HepG2 (cell line): Measurements from ENCODE around the gene POLR2J. TPM values are rescaled to one million over a fixed set of nuclear protein-coding genes. Genes with fewer than 3 reads are reported as not detected.

Experiments
- ATAC-seq: fragments of 200-7000 bp; cut with Tn5 transposase; 3 replicates; pipeline ENCODE4 v1.9.1; 2020; ENCODE audit warnings: mild to moderate bottlenecking, moderate library complexity
- BruUV-seq: library from RNA; stranded (reverse); fragments of 400-500 nt; replicated peaks from 2 replicates; lab custom pipeline; 2021; lab: Mats Ljungman, UMichigan
- CTCF ChIA-PET: fragments of 300-600 bp; formaldehyde crosslinking; extraction: SDS; loops from one replicate; lab custom pipeline; 2021; ENCODE audit warnings: low total read pairs, inconsistent platforms, low intra/inter-chr PET ratio; lab: Yijun Ruan, JAX
- POLR2A ChIA-PET: fragments of 350-600 bp; sonication (Branson Sonifier 250); formaldehyde crosslinking; loops from one replicate; lab custom pipeline; 2020; ENCODE audit warnings: antibody characterized with exemption, inconsistent platforms; lab: Yijun Ruan, JAX
- DNase-seq: peaks from one replicate; pipeline ENCODE4 v3.0.0-alpha.2; 2015; ENCODE audit warnings: low spot score
- FAIRE-seq: peaks from 3 replicates; lab custom pipeline; 2011; peaks lifted over from hg19 to GRCh38; lab: Jason Lieb, UNC
- H2AFZ ChIP-seq: one replicate; pipeline ENCODE4 v1.6.1; 2011; ENCODE audit warnings: low read length, inconsistent platforms
- H3K27ac ChIP-seq: fragments of 300-600 bp; 3 replicates; pipeline ENCODE4 v1.8.0; 2011; ENCODE audit warnings: mixed run types, mild to moderate bottlenecking, mixed read lengths, low read length, inconsistent platforms; ENCODE audit not compliant: insufficient read depth; ENCODE audit errors: extremely low read length
- H3K27me3 ChIP-seq, 2 experiments: fragments of 200-600 bp in 1 of 2; 2 replicates in 1 of 2; 3 replicates in 1 of 2; pipeline versions ENCODE4 v1.6.0 to v1.8.0; 2011; ENCODE audit warnings: low read length in 2 of 2, mild to moderate bottlenecking in 2 of 2, moderate library complexity in 2 of 2, inconsistent platforms in 1 of 2; ENCODE audit not compliant: insufficient read depth in 2 of 2, control insufficient read depth in 1 of 2
- H3K36me3 ChIP-seq, 2 experiments: fragments of 200-600 bp in 1 of 2; replicated peaks in 1 of 2; 2 replicates in 1 of 2; 3 replicates in 1 of 2; pipeline versions ENCODE4 v1.5.1 to v1.8.0; 2011; ENCODE audit warnings: low read length in 2 of 2, inconsistent platforms in 1 of 2; ENCODE audit not compliant: insufficient read depth in 2 of 2, control insufficient read depth in 1 of 2
- H3K4me1 ChIP-seq: 2 replicates; pipeline ENCODE4 v1.5.1; 2012; ENCODE audit warnings: low read length, inconsistent platforms; ENCODE audit not compliant: insufficient read depth
- H3K4me2 ChIP-seq: 2 replicates; pipeline ENCODE4 v1.6.0; 2011; ENCODE audit warnings: low read depth, low read length, inconsistent platforms
- H3K4me3 ChIP-seq, 3 experiments: fragments of 200-600 bp in 1 of 3; sonication (generic), shearing (Covaris generic) in 1 of 3; replicated peaks in 1 of 3; 2 replicates each; pipeline ENCODE4 v1.5.1; 2011 to 2016; ENCODE audit warnings: low read length in 3 of 3, inconsistent platforms in 2 of 3, low read depth in 2 of 3, mild to moderate bottlenecking in 2 of 3, control low read depth in 1 of 3, mixed read lengths in 1 of 3; ENCODE audit not compliant: insufficient read depth in 1 of 3
- H3K79me2 ChIP-seq: one replicate; pipeline ENCODE4 v1.6.1; 2011; ENCODE audit warnings: low read length, inconsistent platforms; ENCODE audit not compliant: insufficient read depth
- H3K9ac ChIP-seq: 2 replicates; pipeline ENCODE4 v1.6.0; 2011; ENCODE audit warnings: mild to moderate bottlenecking, low read depth, low read length, inconsistent platforms; ENCODE audit not compliant: insufficient read depth
- H3K9me3 ChIP-seq: 2 replicates; pipeline ENCODE4 v1.5.1; 2012; ENCODE audit warnings: mild to moderate bottlenecking, low read length
- H4K20me1 ChIP-seq: 2 replicates; pipeline ENCODE4 v1.6.0; 2011; ENCODE audit warnings: inconsistent platforms, mild to moderate bottlenecking, low read length, moderate library complexity; ENCODE audit not compliant: insufficient read depth
- ARNTL ChIP-seq: sonication (generic); formaldehyde crosslinking; IDR thresholded peaks from 2 replicates; pipeline ENCODE4 v1.4.0; 2020; ENCODE audit warnings: mild to moderate bottlenecking, missing genetic modification reagents
- IRF1 ChIP-seq: sonication (generic); formaldehyde crosslinking; IDR thresholded peaks from 2 replicates; pipeline ENCODE4 v1.4.0; 2020; ENCODE audit warnings: low read depth, mild to moderate bottlenecking, missing genetic modification reagents
- MLX ChIP-seq: IDR thresholded peaks from 2 replicates; pipeline ENCODE4 v1.6.1; 2016
- MTERF4 ChIP-seq: sonication (generic); formaldehyde crosslinking; IDR thresholded peaks from 2 replicates; pipeline ENCODE4 v1.8.0; 2023; ENCODE audit warnings: mild to moderate bottlenecking, missing genetic modification reagents
- PAWR ChIP-seq: sonication (generic); formaldehyde crosslinking; IDR thresholded peaks from 2 replicates; pipeline ENCODE4 v1.4.0; 2020; ENCODE audit warnings: missing genetic modification reagents, mild to moderate bottlenecking, borderline replicate concordance
- PBX2 ChIP-seq: IDR thresholded peaks from 2 replicates; pipeline ENCODE4 v1.6.1; 2016; ENCODE audit warnings: control low read depth
- SNAI1 ChIP-seq: sonication (generic); formaldehyde crosslinking; IDR thresholded peaks from 2 replicates; pipeline ENCODE4 v1.5.0; 2020; ENCODE audit warnings: mild to moderate bottlenecking, missing genetic modification reagents, borderline replicate concordance
- SYNCRIP ChIP-seq: fragments of 200-400 bp; formaldehyde crosslinking; IDR thresholded peaks from 2 replicates; pipeline ENCODE4 v1.6.1; 2018; ENCODE audit warnings: mild to moderate bottlenecking, low read depth, low read length; ENCODE audit not compliant: insufficient read depth
- XRCC5 ChIP-seq: fragments of 200-400 bp; formaldehyde crosslinking; optimal IDR thresholded peaks from 2 replicates; pipeline ENCODE3; 2017; ENCODE audit warnings: mild to moderate bottlenecking, low read length
- ZBTB34 ChIP-seq: sonication (generic); formaldehyde crosslinking; IDR thresholded peaks from 2 replicates; pipeline ENCODE4 v1.8.0; 2022; ENCODE audit warnings: mild to moderate bottlenecking, missing genetic modification reagents
- ZKSCAN5 ChIP-seq: sonication (generic); formaldehyde crosslinking; IDR thresholded peaks from 2 replicates; pipeline ENCODE4 v1.5.1; 2020; ENCODE audit warnings: mild to moderate bottlenecking, missing genetic modification reagents
- ZNF326 ChIP-seq: sonication (generic); formaldehyde crosslinking; IDR thresholded peaks from 2 replicates; pipeline ENCODE4 v1.4.0; 2020; ENCODE audit warnings: missing genetic modification reagents, borderline replicate concordance
- ZNF800 ChIP-seq: sonication (generic); formaldehyde crosslinking; IDR thresholded peaks from 2 replicates; pipeline ENCODE4 v1.4.0; 2020; ENCODE audit warnings: missing genetic modification reagents
- ZNF816 ChIP-seq: sonication (generic); formaldehyde crosslinking; IDR thresholded peaks from 2 replicates; pipeline ENCODE4 v1.8.0; 2022; ENCODE audit warnings: missing genetic modification reagents, mild to moderate bottlenecking, borderline replicate concordance
- WGBS: methylation state at CpG from one replicate; pipeline ENCODE4 v1.1.6; 2017; ENCODE audit warnings: low lambda C conversion rate; 5-methylcytosine and 5-hydroxymethylcytosine counted together
- in situ Hi-C: cut with HindIII; loops from 2 replicates; pipeline ENCODE4 v1.10.0; 2017; ENCODE audit warnings: low pct_unique_long_range_greater_than_20kb; ENCODE audit not compliant: extremely low pct_ligation_motif_present
- intact Hi-C: fragments of 100-400 bp; cut with micrococcal nuclease; formaldehyde crosslinking; loops from one replicate; pipeline ENCODE4 v1.10.0; 2022; ENCODE audit not compliant: unreplicated experiment
- polyA plus RNA-seq, 8 experiments: library from polyadenylated mRNA; depleted of rRNA in 3 of 8; stranded (reverse) in 7 of 8; unstranded in 1 of 8; fragments of >200 nt; fragmentation: Illumina TruSeq in 4 of 8; extraction: Trizol in 4 of 8; gene quantifications; 2 replicates each; pipeline versions ENCODE4 v1.2.1 to v1.2.3, GENCODE V29; 2011 to 2016; ENCODE audit warnings: low read depth in 4 of 8, missing spikeins in 1 of 8, mixed read lengths in 1 of 8; ENCODE audit not compliant: insufficient read depth in 1 of 8
- total RNA-seq, 5 experiments: library from RNA; depleted of rRNA; stranded (reverse); fragments of >200 nt; fragmentation: Illumina TruSeq; extraction: Trizol; gene quantifications; 2 replicates each; pipeline ENCODE4 v1.2.3, GENCODE V29; 2016; ENCODE audit warnings: low read depth in 1 of 5

POLR2J gene
- total and polyA plus RNA-seq, 2 of the 13 experiments (the other 11 are each of a cell fraction or from before 2014, with no cell fraction given): 41.2 to 71.4 TPM

- intact Hi-C loops: no loop called here
- Histone ChIP-seq H3K9ac (no peak overlapping the region), H3K36me3 (peaks cover 0 to 2% of the 10 kb centered on the region in 2 experiments; a peak in 2 of 5 replicates), H3K4me3 (peak overlapping the region in 1 of 3 experiments; percentile 100; a peak in 2 of 6 replicates), H3K27ac (no peak overlapping the region), H3K4me2 (peak overlapping the region; percentile 87), H3K27me3 (peaks cover 0 to 5% of the 10 kb centered on the region in 2 experiments; a peak in 2 of 5 replicates), H4K20me1 (no peaks in the 10 kb centered on the region), H2AFZ (no peak overlapping the region), H3K79me2 (peaks cover 14% of the 10 kb centered on the region)
- CTCF ChIA-PET: no interaction called here
- DNase-seq (no peak), FAIRE-seq (no peak)
- BruUV-seq: no TSS peak
- WGBS: over 99% methylated on average over 7 of the region's 7 CpGs
- in situ Hi-C loops: no loop called here
- no peak for TF ChIP-seq ZKSCAN5 (CRISPR knock-in tag)
- no peak for TF ChIP-seq SYNCRIP
- no peak for TF ChIP-seq MTERF4 (CRISPR knock-in tag)
- TF ChIP-seq ZBTB34 (CRISPR knock-in tag): no peak
- no peak for TF ChIP-seq ZNF800 (CRISPR knock-in tag)
- no peak for TF ChIP-seq ZNF816 (CRISPR knock-in tag)
- no peak for TF ChIP-seq XRCC5
- no peak for TF ChIP-seq ARNTL (CRISPR knock-in tag)
- no peak for TF ChIP-seq IRF1 (CRISPR knock-in tag)
- no peak for TF ChIP-seq ZNF326 (CRISPR knock-in tag)
- no peak for TF ChIP-seq PAWR (CRISPR knock-in tag)
- TF ChIP-seq MLX (CRISPR knock-in tag): no peak
- no peak for TF ChIP-seq SNAI1 (CRISPR knock-in tag)
- no peak for TF ChIP-seq PBX2
- TF ChIP-seq, all 625 proteins: peak for 0
- POLR2A ChIA-PET: interaction anchor here (1.9 kb wide), 1 partner anchor 14 kb away, joined by 5 read pairs; no protein-coding TSS in a partner anchor
- no peak for ATAC-seq
- peaks cover 31% of the 10 kb centered on the region for H3K4me1 ChIP-seq
- no peaks in the 10 kb centered on the region for H3K9me3 ChIP-seq
Observed at GRCh38 chr7:102466097-102466496, 12.6 kb downstream of the POLR2J start.
